Endothelial cell of umbilical vein (primary cell): ENCODE measurements around the gene KLK14.

Experiments used
- CTCF ChIP-seq, 2 donors: IDR thresholded peaks; 1 replicate in 1 of 2; 2 replicates in 1 of 2; pipeline ENCODE4 v1.5.1; 2011; ENCODE audit warnings: low read length in 2 of 2, mild to moderate bottlenecking in 2 of 2, moderate library complexity in 2 of 2, control low read depth in 1 of 2, inconsistent platforms in 1 of 2, low read depth in 1 of 2; ENCODE audit not compliant: insufficient read depth in 1 of 2; ENCODE audit errors: extremely low read depth in 1 of 2
- EZH2 ChIP-seq: IDR thresholded peaks from 2 replicates; pipeline ENCODE4 v1.6.1; 2012; ENCODE audit warnings: borderline replicate concordance, low read depth, mild to moderate bottlenecking, moderate library complexity, low read length, inconsistent platforms; ENCODE audit not compliant: severe bottlenecking
- FOS ChIP-seq: IDR thresholded peaks from 2 replicates; pipeline ENCODE4 v1.6.1; 2011; ENCODE audit warnings: mild to moderate bottlenecking, low read length, moderate library complexity, borderline replicate concordance; ENCODE audit not compliant: insufficient read depth
- GATA2 ChIP-seq: IDR thresholded peaks from 2 replicates; pipeline ENCODE4 v1.7.0; 2011; ENCODE audit warnings: low read depth, mild to moderate bottlenecking, moderate library complexity, mixed read lengths, low read length; ENCODE audit not compliant: insufficient read length, insufficient read depth
- JUN ChIP-seq: IDR thresholded peaks from 2 replicates; pipeline ENCODE4 v1.6.1; 2011; ENCODE audit warnings: borderline replicate concordance, low read depth; ENCODE audit not compliant: insufficient read length, insufficient read depth
- POLR2A ChIP-seq: IDR thresholded peaks from 2 replicates; pipeline ENCODE4 v1.6.1; 2012; ENCODE audit warnings: low read depth, mild to moderate bottlenecking, control low read depth, low read length
- POLR2AphosphoS5 ChIP-seq: IDR thresholded peaks from 2 replicates; pipeline ENCODE4 v1.6.1; 2012; ENCODE audit warnings: low read depth, mild to moderate bottlenecking, control low read depth, low read length, moderate library complexity; ENCODE audit not compliant: insufficient read depth
- TF ChIP-seq, protein P1 (sequence below): IDR thresholded peaks from 2 replicates; pipeline ENCODE4 v1.6.1; 2011; ENCODE audit not compliant: insufficient read depth, insufficient read length

DNA sequence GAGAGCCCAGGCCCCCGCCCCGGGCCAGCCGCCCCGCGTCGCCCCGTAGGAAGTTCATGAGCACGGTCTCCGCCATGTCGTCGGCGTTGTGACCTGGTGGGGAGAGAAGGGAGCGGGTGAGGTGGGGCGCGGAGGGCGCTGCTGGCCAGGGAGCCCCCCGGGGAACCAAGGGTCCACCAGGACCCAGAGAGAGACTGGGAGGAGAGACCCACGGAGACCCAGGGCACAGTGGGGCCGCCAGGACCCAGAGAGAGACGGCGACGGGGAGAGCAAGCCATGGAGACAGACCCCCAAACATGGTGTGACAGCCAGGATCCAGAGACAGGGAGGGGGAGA is 16.3 kb upstream of the KLK14 start:
- no peak for TF ChIP-seq CTCF (IDR thresholded peaks at IDR 0.05; ENCODE audit: extremely low read depth in 1 of 2, insufficient read depth in 1 of 2, low read depth in 1 of 2, low read length in 2 of 2)
- TF ChIP-seq POLR2AphosphoS5 = no peak
- no peak for TF ChIP-seq POLR2A
- no peak for TF ChIP-seq EZH2
- no peak for TF ChIP-seq GATA2
- no peak for TF ChIP-seq JUN
- TF ChIP-seq, protein P1, sequence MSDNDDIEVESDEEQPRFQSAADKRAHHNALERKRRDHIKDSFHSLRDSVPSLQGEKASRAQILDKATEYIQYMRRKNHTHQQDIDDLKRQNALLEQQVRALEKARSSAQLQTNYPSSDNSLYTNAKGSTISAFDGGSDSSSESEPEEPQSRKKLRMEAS = no peak
- TF ChIP-seq FOS = no peak
